ENCODE measurements around the gene EFNA2. TPM values are rescaled to one million over a fixed set of nuclear protein-coding genes. Genes with fewer than 3 reads are reported as not detected.

The EFNA2 gene
- total and polyA plus RNA-seq, 2 of the 8 experiments (the other 6 are each of a cell fraction or from before 2014, with no cell fraction given): 4.0 to 7.0 TPM

DNA sequence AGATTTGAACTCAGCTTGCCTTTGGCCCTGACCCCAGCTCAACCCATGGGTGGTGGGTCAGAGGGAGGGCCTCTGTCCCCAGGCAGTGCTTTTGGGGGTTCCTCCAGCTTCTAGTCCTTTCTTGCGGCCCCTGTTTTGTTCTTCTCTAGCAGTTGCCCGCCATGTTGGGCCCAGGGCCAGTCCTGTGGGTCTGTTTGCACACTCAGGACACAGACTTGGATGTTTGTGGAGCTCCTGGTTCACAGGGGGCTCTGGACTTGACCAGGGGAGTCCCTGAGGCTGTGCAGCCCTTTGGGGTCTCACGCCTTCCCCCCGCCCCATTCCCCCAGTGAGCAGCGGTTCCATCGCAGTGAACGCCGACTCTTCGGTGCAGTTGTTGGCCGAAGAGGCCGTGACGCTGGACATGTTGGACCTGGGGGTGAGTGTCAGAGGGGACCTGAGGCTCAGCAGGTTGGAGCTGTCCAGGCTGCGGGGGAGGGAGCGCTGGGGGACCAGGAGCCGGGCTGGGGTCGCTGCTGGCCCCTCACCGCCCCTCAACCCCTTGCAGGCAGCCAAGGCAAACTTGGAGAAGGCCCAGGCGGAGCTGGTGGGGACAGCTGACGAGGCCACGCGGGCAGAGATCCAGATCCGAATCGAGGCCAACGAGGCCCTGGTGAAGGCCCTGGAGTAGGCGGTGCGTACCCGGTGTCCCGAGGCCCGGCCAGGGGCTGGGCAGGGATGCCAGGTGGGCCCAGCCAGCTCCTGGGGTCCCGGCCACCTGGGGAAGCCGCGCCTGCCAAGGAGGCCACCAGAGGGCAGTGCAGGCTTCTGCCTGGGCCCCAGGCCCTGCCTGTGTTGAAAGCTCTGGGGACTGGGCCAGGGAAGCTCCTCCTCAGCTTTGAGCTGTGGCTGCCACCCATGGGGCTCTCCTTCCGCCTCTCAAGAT lies 41.6 kb upstream of the EFNA2 start (continued):
- TF ChIP-seq, protein P1, sequence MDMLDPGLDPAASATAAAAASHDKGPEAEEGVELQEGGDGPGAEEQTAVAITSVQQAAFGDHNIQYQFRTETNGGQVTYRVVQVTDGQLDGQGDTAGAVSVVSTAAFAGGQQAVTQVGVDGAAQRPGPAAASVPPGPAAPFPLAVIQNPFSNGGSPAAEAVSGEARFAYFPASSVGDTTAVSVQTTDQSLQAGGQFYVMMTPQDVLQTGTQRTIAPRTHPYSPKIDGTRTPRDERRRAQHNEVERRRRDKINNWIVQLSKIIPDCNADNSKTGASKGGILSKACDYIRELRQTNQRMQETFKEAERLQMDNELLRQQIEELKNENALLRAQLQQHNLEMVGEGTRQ (IDR thresholded peaks at IDR 0.05; ENCODE audit: low read length): no peak
- TF ChIP-seq, protein P2, sequence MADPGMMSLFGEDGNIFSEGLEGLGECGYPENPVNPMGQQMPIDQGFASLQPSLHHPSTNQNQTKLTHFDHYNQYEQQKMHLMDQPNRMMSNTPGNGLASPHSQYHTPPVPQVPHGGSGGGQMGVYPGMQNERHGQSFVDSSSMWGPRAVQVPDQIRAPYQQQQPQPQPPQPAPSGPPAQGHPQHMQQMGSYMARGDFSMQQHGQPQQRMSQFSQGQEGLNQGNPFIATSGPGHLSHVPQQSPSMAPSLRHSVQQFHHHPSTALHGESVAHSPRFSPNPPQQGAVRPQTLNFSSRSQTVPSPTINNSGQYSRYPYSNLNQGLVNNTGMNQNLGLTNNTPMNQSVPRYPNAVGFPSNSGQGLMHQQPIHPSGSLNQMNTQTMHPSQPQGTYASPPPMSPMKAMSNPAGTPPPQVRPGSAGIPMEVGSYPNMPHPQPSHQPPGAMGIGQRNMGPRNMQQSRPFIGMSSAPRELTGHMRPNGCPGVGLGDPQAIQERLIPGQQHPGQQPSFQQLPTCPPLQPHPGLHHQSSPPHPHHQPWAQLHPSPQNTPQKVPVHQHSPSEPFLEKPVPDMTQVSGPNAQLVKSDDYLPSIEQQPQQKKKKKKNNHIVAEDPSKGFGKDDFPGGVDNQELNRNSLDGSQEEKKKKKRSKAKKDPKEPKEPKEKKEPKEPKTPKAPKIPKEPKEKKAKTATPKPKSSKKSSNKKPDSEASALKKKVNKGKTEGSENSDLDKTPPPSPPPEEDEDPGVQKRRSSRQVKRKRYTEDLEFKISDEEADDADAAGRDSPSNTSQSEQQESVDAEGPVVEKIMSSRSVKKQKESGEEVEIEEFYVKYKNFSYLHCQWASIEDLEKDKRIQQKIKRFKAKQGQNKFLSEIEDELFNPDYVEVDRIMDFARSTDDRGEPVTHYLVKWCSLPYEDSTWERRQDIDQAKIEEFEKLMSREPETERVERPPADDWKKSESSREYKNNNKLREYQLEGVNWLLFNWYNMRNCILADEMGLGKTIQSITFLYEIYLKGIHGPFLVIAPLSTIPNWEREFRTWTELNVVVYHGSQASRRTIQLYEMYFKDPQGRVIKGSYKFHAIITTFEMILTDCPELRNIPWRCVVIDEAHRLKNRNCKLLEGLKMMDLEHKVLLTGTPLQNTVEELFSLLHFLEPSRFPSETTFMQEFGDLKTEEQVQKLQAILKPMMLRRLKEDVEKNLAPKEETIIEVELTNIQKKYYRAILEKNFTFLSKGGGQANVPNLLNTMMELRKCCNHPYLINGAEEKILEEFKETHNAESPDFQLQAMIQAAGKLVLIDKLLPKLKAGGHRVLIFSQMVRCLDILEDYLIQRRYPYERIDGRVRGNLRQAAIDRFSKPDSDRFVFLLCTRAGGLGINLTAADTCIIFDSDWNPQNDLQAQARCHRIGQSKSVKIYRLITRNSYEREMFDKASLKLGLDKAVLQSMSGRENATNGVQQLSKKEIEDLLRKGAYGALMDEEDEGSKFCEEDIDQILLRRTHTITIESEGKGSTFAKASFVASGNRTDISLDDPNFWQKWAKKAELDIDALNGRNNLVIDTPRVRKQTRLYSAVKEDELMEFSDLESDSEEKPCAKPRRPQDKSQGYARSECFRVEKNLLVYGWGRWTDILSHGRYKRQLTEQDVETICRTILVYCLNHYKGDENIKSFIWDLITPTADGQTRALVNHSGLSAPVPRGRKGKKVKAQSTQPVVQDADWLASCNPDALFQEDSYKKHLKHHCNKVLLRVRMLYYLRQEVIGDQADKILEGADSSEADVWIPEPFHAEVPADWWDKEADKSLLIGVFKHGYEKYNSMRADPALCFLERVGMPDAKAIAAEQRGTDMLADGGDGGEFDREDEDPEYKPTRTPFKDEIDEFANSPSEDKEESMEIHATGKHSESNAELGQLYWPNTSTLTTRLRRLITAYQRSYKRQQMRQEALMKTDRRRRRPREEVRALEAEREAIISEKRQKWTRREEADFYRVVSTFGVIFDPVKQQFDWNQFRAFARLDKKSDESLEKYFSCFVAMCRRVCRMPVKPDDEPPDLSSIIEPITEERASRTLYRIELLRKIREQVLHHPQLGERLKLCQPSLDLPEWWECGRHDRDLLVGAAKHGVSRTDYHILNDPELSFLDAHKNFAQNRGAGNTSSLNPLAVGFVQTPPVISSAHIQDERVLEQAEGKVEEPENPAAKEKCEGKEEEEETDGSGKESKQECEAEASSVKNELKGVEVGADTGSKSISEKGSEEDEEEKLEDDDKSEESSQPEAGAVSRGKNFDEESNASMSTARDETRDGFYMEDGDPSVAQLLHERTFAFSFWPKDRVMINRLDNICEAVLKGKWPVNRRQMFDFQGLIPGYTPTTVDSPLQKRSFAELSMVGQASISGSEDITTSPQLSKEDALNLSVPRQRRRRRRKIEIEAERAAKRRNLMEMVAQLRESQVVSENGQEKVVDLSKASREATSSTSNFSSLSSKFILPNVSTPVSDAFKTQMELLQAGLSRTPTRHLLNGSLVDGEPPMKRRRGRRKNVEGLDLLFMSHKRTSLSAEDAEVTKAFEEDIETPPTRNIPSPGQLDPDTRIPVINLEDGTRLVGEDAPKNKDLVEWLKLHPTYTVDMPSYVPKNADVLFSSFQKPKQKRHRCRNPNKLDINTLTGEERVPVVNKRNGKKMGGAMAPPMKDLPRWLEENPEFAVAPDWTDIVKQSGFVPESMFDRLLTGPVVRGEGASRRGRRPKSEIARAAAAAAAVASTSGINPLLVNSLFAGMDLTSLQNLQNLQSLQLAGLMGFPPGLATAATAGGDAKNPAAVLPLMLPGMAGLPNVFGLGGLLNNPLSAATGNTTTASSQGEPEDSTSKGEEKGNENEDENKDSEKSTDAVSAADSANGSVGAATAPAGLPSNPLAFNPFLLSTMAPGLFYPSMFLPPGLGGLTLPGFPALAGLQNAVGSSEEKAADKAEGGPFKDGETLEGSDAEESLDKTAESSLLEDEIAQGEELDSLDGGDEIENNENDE (IDR thresholded peaks at IDR 0.05; ENCODE audit: insufficient replicate concordance, low read length): no peak
- TF ChIP-seq SIX5 (IDR thresholded peaks at IDR 0.05; ENCODE audit: low read depth, low read length): no peak
- TF ChIP-seq FOSL1 (IDR thresholded peaks at IDR 0.05; ENCODE audit: insufficient read depth, low read depth, low read length): no peak
- TF ChIP-seq RBBP5 (IDR thresholded peaks at IDR 0.05; ENCODE audit: borderline replicate concordance, low read depth, low read length): no peak
- TF ChIP-seq SIN3A (conservative IDR thresholded peaks at IDR 0.05 in 1 of 2, IDR thresholded peaks at IDR 0.05 in 1 of 2; ENCODE audit: low read depth in 1 of 2, low read length in 2 of 2): peak in 1 of 2 experiments; percentile 67; a peak in 1 of 4 replicates
- no peak for TF ChIP-seq TAF1 (IDR thresholded peaks at IDR 0.05; ENCODE audit: low read depth, low read length)
- TF ChIP-seq EZH2 (IDR thresholded peaks at IDR 0.05; ENCODE audit: low read depth, low read length, severe bottlenecking): no peak
